ENCODE data around the gene HIGD2A.

GRCh38 chr5:176406436-176407052 lies 18.0 kb downstream of the HIGD2A start:
- TF ChIP-seq EZH2 (IDR thresholded peaks at IDR 0.05; ENCODE audit: borderline replicate concordance, insufficient read depth, low read length, poor library complexity, severe bottlenecking) (no peak), CTCF (IDR thresholded peaks at IDR 0.05; ENCODE audit: poor library complexity, severe bottlenecking) (no peak), EP300 (conservative IDR thresholded peaks at IDR 0.05; ENCODE audit: poor library complexity, severe bottlenecking) (no peak), RAD21 (conservative IDR thresholded peaks at IDR 0.05) (no peak), SMC3 (conservative IDR thresholded peaks at IDR 0.05; ENCODE audit: poor library complexity) (no peak), POLR2AphosphoS5 (IDR thresholded peaks at IDR 0.05) (no peak), TAF1 (IDR thresholded peaks at IDR 0.05; ENCODE audit: low read depth) (no peak), MXI1 (conservative IDR thresholded peaks at IDR 0.05; ENCODE audit: poor library complexity, severe bottlenecking) (no peak), REST (IDR thresholded peaks at IDR 0.05; ENCODE audit: borderline replicate concordance) (no peak)

Data from neural cell (in vitro differentiated cells).